GM23248 (cell line): ENCODE results near the gene ZFAND3. TPM values are rescaled to one million over a fixed set of nuclear protein-coding genes. Genes with fewer than 3 reads are reported as not detected.

Source experiments
- DNase-seq: peaks from one replicate; pipeline ENCODE4 v3.0.0-alpha.2; 2015
- H2AFZ ChIP-seq: fragments of 200-600 bp; sonication (generic); 2 replicates; pipeline ENCODE4 v1.6.1; 2016; ENCODE audit warnings: antibody characterized with exemption
- H3F3A ChIP-seq: fragments of 200-600 bp; sonication (generic); 2 replicates; pipeline ENCODE4 v1.6.1; 2016; ENCODE audit warnings: mild to moderate bottlenecking, antibody characterized with exemption, mixed run types; ENCODE audit not compliant: insufficient read depth
- H3K27ac ChIP-seq: fragments of 200-600 bp; sonication (generic); 2 replicates; pipeline ENCODE4 v1.5.1; 2016; ENCODE audit warnings: mild to moderate bottlenecking
- H3K27me3 ChIP-seq: fragments of 200-600 bp; sonication (generic); replicated peaks from 2 replicates; pipeline ENCODE4 v1.6.1; 2016; ENCODE audit warnings: mild to moderate bottlenecking; ENCODE audit not compliant: insufficient read depth
- H3K36me3 ChIP-seq: fragments of 200-600 bp; sonication (generic); 2 replicates; pipeline ENCODE4 v1.6.1; 2016; ENCODE audit warnings: low read depth, mild to moderate bottlenecking
- H3K4me1 ChIP-seq: fragments of 200-600 bp; sonication (generic); 2 replicates; pipeline ENCODE4 v1.6.1; 2016; ENCODE audit warnings: mild to moderate bottlenecking; ENCODE audit not compliant: insufficient read depth
- H3K4me2 ChIP-seq: fragments of 200-600 bp; sonication (generic); one replicate; pipeline ENCODE4 v1.6.1; 2016; ENCODE audit warnings: mild to moderate bottlenecking; ENCODE audit not compliant: unreplicated experiment
- H3K4me3 ChIP-seq: fragments of 200-600 bp; sonication (generic); 2 replicates; pipeline ENCODE4 v1.5.1; 2016; ENCODE audit warnings: mild to moderate bottlenecking
- H3K79me2 ChIP-seq: fragments of 200-600 bp; sonication (generic); 2 replicates; pipeline ENCODE4 v1.6.1; 2016; ENCODE audit warnings: mild to moderate bottlenecking; ENCODE audit not compliant: insufficient read depth
- H3K9ac ChIP-seq: fragments of 200-600 bp; sonication (generic); 2 replicates; pipeline ENCODE4 v1.6.1; 2016; ENCODE audit warnings: mild to moderate bottlenecking
- H3K9me2 ChIP-seq: fragments of 200-600 bp; sonication (generic); 2 replicates; pipeline ENCODE4 v1.6.1; 2016; ENCODE audit warnings: mixed run types, mild to moderate bottlenecking, moderate library complexity; ENCODE audit not compliant: insufficient read depth
- H3K9me3 ChIP-seq: fragments of 200-600 bp; sonication (generic); one replicate; pipeline ENCODE4 v1.6.1; 2017; ENCODE audit warnings: low read depth
- H4K20me1 ChIP-seq: fragments of 200-600 bp; sonication (generic); 2 replicates; pipeline ENCODE4 v1.6.0; 2016; ENCODE audit not compliant: insufficient read depth
- EZH2 ChIP-seq: fragments of 200-600 bp; sonication (generic); IDR thresholded peaks from 2 replicates; pipeline ENCODE4 v1.6.1; 2018; ENCODE audit warnings: antibody characterized with exemption, mild to moderate bottlenecking; ENCODE audit not compliant: insufficient read depth, poor library complexity, severe bottlenecking
- EZH2phosphoT487 ChIP-seq: fragments of 200-600 bp; sonication (generic); IDR thresholded peaks from 2 replicates; pipeline ENCODE4 v1.6.1; 2018; ENCODE audit warnings: antibody characterized with exemption, moderate library complexity, mild to moderate bottlenecking, low read depth; ENCODE audit not compliant: insufficient read depth
- WGBS, 2 experiments: methylation state at CpG; one replicate each; pipeline ENCODE4 v1.1.6; 2015 to 2017; ENCODE audit warnings: low lambda C conversion rate in 2 of 2, low coverage in 1 of 2; ENCODE audit errors: missing lambda C conversion rate in 2 of 2; 5-methylcytosine and 5-hydroxymethylcytosine counted together
- in situ Hi-C: fragments of 300-500 bp; cut with MboI; formaldehyde crosslinking; loops from 2 replicates; pipeline ENCODE4 v1.15.0; 2020
- polyA plus RNA-seq: library from polyadenylated mRNA; unstranded; fragments of >200 nt; fragmentation: Nextera tagmentation; extraction: Ambion mirVana; gene quantifications from 2 replicates; pipeline ENCODE4 v1.2.1, GENCODE V29; 2016
- total RNA-seq: library from RNA; depleted of rRNA; stranded (reverse); fragments of >200 nt; shearing (Covaris generic); gene quantifications from 2 replicates; pipeline ENCODE4 v1.2.3, GENCODE V29; 2014

Gene ZFAND3
- total and polyA plus RNA-seq, 2 experiments from 2014 or later: 27.5 to 40.0 TPM

GRCh38 chr6:38156818-38157565 is 337.5 kb downstream of the ZFAND3 start:
- no peak for TF ChIP-seq EZH2phosphoT487

GRCh38 chr6:38157905-38158304 is 338.4 kb downstream of the ZFAND3 start:
- Histone ChIP-seq H2AFZ (no peak overlapping the region), H3K79me2 (no peaks in the 10 kb centered on the region), H3K4me1 (no peaks in the 10 kb centered on the region), H3K27ac (no peak overlapping the region), H3K9me2 (no peaks in the 10 kb centered on the region), H3K9me3 (no peaks in the 10 kb centered on the region), H3K4me2 (no peak overlapping the region), H3K27me3 (no peaks in the 10 kb centered on the region), H3K4me3 (no peak overlapping the region), H3K9ac (no peak overlapping the region), H3K36me3 (no peaks in the 10 kb centered on the region), H3F3A (no peaks in the 10 kb centered on the region), H4K20me1 (no peaks in the 10 kb centered on the region)
- in situ Hi-C loops: no loop called here
- no peak for TF ChIP-seq EZH2phosphoT487
- TF ChIP-seq EZH2: no peak
- WGBS, 2 experiments: 87 to 92% methylated on average over 11 of the region's 11 CpGs
- no peak for DNase-seq

More at GRCh38 chr6:38156818-38157565, 337.5 kb downstream of the ZFAND3 start:
- Histone ChIP-seq H3K36me3 (no peaks in the 10 kb centered on the region), H3K4me1 (no peaks in the 10 kb centered on the region), H3K4me3 (no peak overlapping the region), H3K9me2 (no peaks in the 10 kb centered on the region), H3K4me2 (no peak overlapping the region), H3K9me3 (no peaks in the 10 kb centered on the region), H3F3A (no peaks in the 10 kb centered on the region), H3K27me3 (no peaks in the 10 kb centered on the region), H2AFZ (no peak overlapping the region), H3K9ac (no peak overlapping the region), H4K20me1 (no peaks in the 10 kb centered on the region), H3K79me2 (no peaks in the 10 kb centered on the region), H3K27ac (no peak overlapping the region)
- WGBS, 2 experiments: 87 to 93% methylated on average over 10 of the region's 10 CpGs
- in situ Hi-C loops: no loop called here
- no peak for DNase-seq

- no peaks in the 10 kb centered on the region for H3F3A ChIP-seq
- H3K9ac ChIP-seq: no peak overlapping the region
- WGBS, 2 experiments: 95 to 96% methylated on average over 14 of the region's 14 CpGs
- H3K27me3 ChIP-seq: no peaks in the 10 kb centered on the region
- no peak overlapping the region for H3K4me3 ChIP-seq
- no peaks in the 10 kb centered on the region for H4K20me1 ChIP-seq
- no peaks in the 10 kb centered on the region for H3K4me1 ChIP-seq
- in situ Hi-C loops: no loop called here
- no peak for TF ChIP-seq EZH2
- TF ChIP-seq EZH2phosphoT487: no peak
- no peaks in the 10 kb centered on the region for H3K9me3 ChIP-seq
- no peak for DNase-seq
- no peak overlapping the region for H3K4me2 ChIP-seq
- H3K36me3 ChIP-seq: no peaks in the 10 kb centered on the region
- H2AFZ ChIP-seq: no peak overlapping the region
- no peak overlapping the region for H3K27ac ChIP-seq
- no peaks in the 10 kb centered on the region for H3K9me2 ChIP-seq
- H3K79me2 ChIP-seq: no peaks in the 10 kb centered on the region
These were observed 339.3 kb downstream of the ZFAND3 start for GRCh38 chr6:38158762-38159350.

GRCh38 chr6:38159596-38159995 is 340.1 kb downstream of the ZFAND3 start:
- H3K9me3 ChIP-seq: no peaks in the 10 kb centered on the region
- in situ Hi-C loops: no loop called here
- no peaks in the 10 kb centered on the region for H3K36me3 ChIP-seq
- no peak overlapping the region for H3K27ac ChIP-seq
- TF ChIP-seq EZH2phosphoT487: no peak
- TF ChIP-seq EZH2: no peak
- no peaks in the 10 kb centered on the region for H3K27me3 ChIP-seq
- WGBS, 2 experiments: 88 to 94% methylated on average over 8 of the region's 8 CpGs
- no peaks in the 10 kb centered on the region for H4K20me1 ChIP-seq
- no peaks in the 10 kb centered on the region for H3K9me2 ChIP-seq
- no peak overlapping the region for H3K9ac ChIP-seq
- H2AFZ ChIP-seq: no peak overlapping the region
- no peak overlapping the region for H3K4me2 ChIP-seq
- no peaks in the 10 kb centered on the region for H3K4me1 ChIP-seq
- H3K4me3 ChIP-seq: no peak overlapping the region
- no peaks in the 10 kb centered on the region for H3F3A ChIP-seq
- H3K79me2 ChIP-seq: no peaks in the 10 kb centered on the region
- no peak for DNase-seq
